C4-2B (cell line): ENCODE measurements around the gene ARHGAP26.
A peak's percentile ranks its signal among the peaks of the same experiment; 100 is the strongest.

Source experiments
- H3K27ac ChIP-seq: fragments of 450-650 bp; 2 replicates; pipeline ENCODE4 v1.5.1; 2017
- ZFX ChIP-seq: fragments of 450-650 bp; IDR thresholded peaks from 2 replicates; pipeline ENCODE4 v1.6.1; 2017
- TF ChIP-seq, protein P1 (sequence below): fragments of 450-650 bp; conservative IDR thresholded peaks from 2 replicates; pipeline ENCODE4 v1.5.1; 2017; ENCODE audit warnings: mild to moderate bottlenecking

Gene ARHGAP26

GRCh38 chr5:143047091-143047490 is 276.9 kb downstream of the ARHGAP26 start:
- H3K27ac ChIP-seq, result no peak overlapping the region
- no peak for TF ChIP-seq ZFX
- TF ChIP-seq, protein P1, sequence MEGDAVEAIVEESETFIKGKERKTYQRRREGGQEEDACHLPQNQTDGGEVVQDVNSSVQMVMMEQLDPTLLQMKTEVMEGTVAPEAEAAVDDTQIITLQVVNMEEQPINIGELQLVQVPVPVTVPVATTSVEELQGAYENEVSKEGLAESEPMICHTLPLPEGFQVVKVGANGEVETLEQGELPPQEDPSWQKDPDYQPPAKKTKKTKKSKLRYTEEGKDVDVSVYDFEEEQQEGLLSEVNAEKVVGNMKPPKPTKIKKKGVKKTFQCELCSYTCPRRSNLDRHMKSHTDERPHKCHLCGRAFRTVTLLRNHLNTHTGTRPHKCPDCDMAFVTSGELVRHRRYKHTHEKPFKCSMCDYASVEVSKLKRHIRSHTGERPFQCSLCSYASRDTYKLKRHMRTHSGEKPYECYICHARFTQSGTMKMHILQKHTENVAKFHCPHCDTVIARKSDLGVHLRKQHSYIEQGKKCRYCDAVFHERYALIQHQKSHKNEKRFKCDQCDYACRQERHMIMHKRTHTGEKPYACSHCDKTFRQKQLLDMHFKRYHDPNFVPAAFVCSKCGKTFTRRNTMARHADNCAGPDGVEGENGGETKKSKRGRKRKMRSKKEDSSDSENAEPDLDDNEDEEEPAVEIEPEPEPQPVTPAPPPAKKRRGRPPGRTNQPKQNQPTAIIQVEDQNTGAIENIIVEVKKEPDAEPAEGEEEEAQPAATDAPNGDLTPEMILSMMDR, result no peak

GRCh38 chr5:143050183-143050582 is 280.0 kb downstream of the ARHGAP26 start:
- H3K27ac ChIP-seq, result no peak overlapping the region
- TF ChIP-seq, protein P1, result no peak
- no peak for TF ChIP-seq ZFX

- no peak for TF ChIP-seq ZFX
- TF ChIP-seq, protein P1, result no peak
- peak overlapping the region; percentile 19 for H3K27ac ChIP-seq
Measured at GRCh38 chr5:143051244-143052058, 281.3 kb downstream of the ARHGAP26 start.

- no peak overlapping the region for H3K27ac ChIP-seq
- TF ChIP-seq, protein P1, result no peak
- no peak for TF ChIP-seq ZFX
Measured at GRCh38 chr5:143052967-143053682, 282.9 kb downstream of the ARHGAP26 start.

DNA sequence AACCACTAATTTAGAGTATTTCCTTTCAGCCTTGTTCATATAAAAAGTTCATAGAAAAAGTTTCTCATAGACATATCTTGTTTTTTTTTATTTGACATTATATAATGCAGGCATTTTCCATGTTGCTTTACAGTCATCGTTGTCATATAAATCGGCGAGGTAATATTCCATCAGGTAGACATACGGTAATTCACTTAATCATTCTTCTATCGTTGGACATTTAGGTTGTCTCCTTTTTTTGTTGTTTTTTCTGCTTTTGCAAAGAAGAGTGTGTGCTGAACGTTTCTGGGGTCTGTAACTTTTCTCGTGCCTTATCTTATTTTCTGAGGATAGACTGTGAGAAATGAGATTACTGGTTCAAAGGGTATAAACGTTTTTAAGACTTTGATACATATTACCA is 283.6 kb downstream of the ARHGAP26 start:
- TF ChIP-seq ZFX, result no peak
- TF ChIP-seq, protein P1, result no peak
- no peak overlapping the region for H3K27ac ChIP-seq

GRCh38 chr5:143054480-143054941 is 284.3 kb downstream of the ARHGAP26 start:
- no peak for TF ChIP-seq ZFX
- TF ChIP-seq, protein P1, result no peak
- no peak overlapping the region for H3K27ac ChIP-seq
